GM23248 (cell line): ENCODE results near the gene LAMB1.

Source experiments
- EZH2 ChIP-seq: fragments of 200-600 bp; sonication (generic); IDR thresholded peaks from 2 replicates; pipeline ENCODE4 v1.6.1; 2018; ENCODE audit warnings: antibody characterized with exemption, mild to moderate bottlenecking; ENCODE audit not compliant: insufficient read depth, poor library complexity, severe bottlenecking
- EZH2phosphoT487 ChIP-seq: fragments of 200-600 bp; sonication (generic); IDR thresholded peaks from 2 replicates; pipeline ENCODE4 v1.6.1; 2018; ENCODE audit warnings: antibody characterized with exemption, moderate library complexity, mild to moderate bottlenecking, low read depth; ENCODE audit not compliant: insufficient read depth

DNA sequence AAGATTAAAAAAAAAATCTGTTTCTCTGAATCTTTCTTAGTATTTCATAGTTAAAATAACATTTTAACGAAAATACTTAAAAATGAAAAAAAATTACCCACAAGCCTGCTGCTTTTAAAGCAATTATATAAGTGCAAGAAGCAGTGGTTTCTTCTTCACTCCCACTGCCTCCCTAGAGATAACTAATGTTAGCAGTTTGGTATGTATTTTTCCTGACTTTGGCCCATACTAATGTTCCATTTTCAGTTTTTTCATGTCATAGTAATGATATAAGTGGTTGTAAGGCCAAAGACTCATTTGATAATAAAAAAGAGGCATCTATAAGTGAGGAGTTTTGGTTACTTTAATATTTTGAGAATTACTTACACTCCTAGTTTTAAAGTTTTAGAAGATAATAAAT, 24.3 kb upstream of the LAMB1 start:
- no peak for TF ChIP-seq EZH2
- no peak for TF ChIP-seq EZH2phosphoT487
